CD4-positive, CD25-positive, alpha-beta regulatory T cell (primary cell): Measurements from ENCODE around the gene CHI3L2. TPM values are rescaled to one million over a fixed set of nuclear protein-coding genes. Genes with fewer than 3 reads are reported as not detected.
A peak's percentile ranks its signal among the peaks of the same experiment; 100 is the strongest.

Experiments used
- ATAC-seq, 2 donors: fragments of 150-1000 bp; cut with Tn5 transposase; one replicate each; pipeline ENCODE4 v1.10.0; 2021; ENCODE audit warnings: low read depth in 2 of 2, moderate number of reproducible peaks in 2 of 2, moderate library complexity in 1 of 2
- DNase-seq, 3 donors: peaks; one replicate each; pipeline versions ENCODE4 v3.0.0 to v3.0.0-alpha.2; 2012 to 2022; ENCODE audit warnings: mixed read lengths in 1 of 3
- H3K27ac ChIP-seq: one replicate; pipeline ENCODE4 v1.7.0; 2013; ENCODE audit warnings: mild to moderate bottlenecking, low read length; ENCODE audit not compliant: insufficient read depth, poor library complexity, severe bottlenecking
- H3K27me3 ChIP-seq: one replicate; pipeline ENCODE4 v1.7.0; 2013; ENCODE audit warnings: low read length; ENCODE audit not compliant: control insufficient read depth, insufficient read depth
- H3K36me3 ChIP-seq: one replicate; pipeline ENCODE4 v1.7.0; 2013; ENCODE audit warnings: mild to moderate bottlenecking, low read length, moderate library complexity; ENCODE audit not compliant: control insufficient read depth, insufficient read depth
- H3K4me1 ChIP-seq: 2 replicates; pipeline ENCODE4 v1.7.0; 2013; ENCODE audit warnings: mild to moderate bottlenecking, low read length; ENCODE audit not compliant: insufficient read depth, control insufficient read depth, poor library complexity, severe bottlenecking
- H3K4me3 ChIP-seq: one replicate; pipeline ENCODE4 v1.7.0; 2013; ENCODE audit warnings: low read depth, mild to moderate bottlenecking, low read length, moderate library complexity
- H3K9me3 ChIP-seq, 2 experiments: 1 replicate in 1 of 2; 2 replicates in 1 of 2; pipeline ENCODE4 v1.7.0; 2013; ENCODE audit warnings: low read length in 2 of 2, mild to moderate bottlenecking in 1 of 2, moderate library complexity in 1 of 2; ENCODE audit not compliant: control insufficient read depth in 2 of 2
- H3K27ac Mint-ChIP-seq, 3 donors: one replicate each; pipeline ENCODE4 v1.8.0; 2020 to 2022; ENCODE audit warnings: mild to moderate bottlenecking in 3 of 3, mixed read lengths in 3 of 3, moderate library complexity in 2 of 3
- H3K27me3 Mint-ChIP-seq: one replicate; pipeline ENCODE4 v1.8.0; 2022; ENCODE audit warnings: mild to moderate bottlenecking, mixed read lengths
- H3K36me3 Mint-ChIP-seq: one replicate; pipeline ENCODE4 v1.8.0; 2020; ENCODE audit warnings: mixed read lengths
- H3K4me1 Mint-ChIP-seq, 4 donors: one replicate each; pipeline ENCODE4 v1.8.0; 2020 to 2022; ENCODE audit warnings: mixed read lengths in 4 of 4, mild to moderate bottlenecking in 1 of 4
- H3K4me3 Mint-ChIP-seq, 4 donors: one replicate each; pipeline ENCODE4 v1.8.0; 2020 to 2022; ENCODE audit warnings: mild to moderate bottlenecking in 4 of 4, mixed read lengths in 4 of 4, moderate library complexity in 3 of 4
- H3K9me3 Mint-ChIP-seq, 7 donors: one replicate each; pipeline ENCODE4 v1.8.0; 2020 to 2022; ENCODE audit warnings: mixed read lengths in 7 of 7, mild to moderate bottlenecking in 3 of 7, moderate library complexity in 2 of 7
- polyA plus RNA-seq, 4 donors: library from polyadenylated mRNA; unstranded; fragments of 300-500 nt; fragmentation: Illumina TruSeq; gene quantifications; one replicate each; pipeline ENCODE4 v1.2.3, GENCODE V29; 2021
- total RNA-seq: library from RNA; stranded (reverse); gene quantifications from one replicate; pipeline ENCODE4 v1.2.3, GENCODE V29; 2022

CHI3L2 gene, protein sequence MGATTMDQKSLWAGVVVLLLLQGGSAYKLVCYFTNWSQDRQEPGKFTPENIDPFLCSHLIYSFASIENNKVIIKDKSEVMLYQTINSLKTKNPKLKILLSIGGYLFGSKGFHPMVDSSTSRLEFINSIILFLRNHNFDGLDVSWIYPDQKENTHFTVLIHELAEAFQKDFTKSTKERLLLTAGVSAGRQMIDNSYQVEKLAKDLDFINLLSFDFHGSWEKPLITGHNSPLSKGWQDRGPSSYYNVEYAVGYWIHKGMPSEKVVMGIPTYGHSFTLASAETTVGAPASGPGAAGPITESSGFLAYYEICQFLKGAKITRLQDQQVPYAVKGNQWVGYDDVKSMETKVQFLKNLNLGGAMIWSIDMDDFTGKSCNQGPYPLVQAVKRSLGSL
- total RNA-seq (5.0 TPM), polyA plus RNA-seq (10 to 100 TPM in 2 of 4 donors, 1 to 10 TPM in 2; 7.6 to 15.8 (median 12.5) TPM)

DNA sequence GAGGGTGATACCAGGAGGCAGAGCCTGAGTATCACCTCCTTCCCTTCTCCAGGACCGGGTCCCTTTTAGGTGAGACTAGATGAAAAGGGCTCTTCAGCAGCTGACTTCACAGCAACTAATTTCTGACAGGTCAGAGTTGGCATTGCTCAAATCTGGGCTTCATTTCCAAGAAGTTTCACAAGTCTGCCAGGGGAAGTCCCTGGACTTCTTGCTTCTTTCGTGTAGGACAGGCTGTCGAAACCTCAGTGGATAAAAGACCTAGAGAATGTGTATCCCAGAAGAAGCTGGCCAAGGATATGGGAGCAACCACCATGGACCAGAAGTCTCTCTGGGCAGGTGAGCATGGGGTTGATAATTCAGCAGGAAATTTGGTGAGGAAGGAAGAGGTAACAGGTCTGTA is at the start of gene CHI3L2:
CHI3L2 (plus strand) TSS at position 280 of the 400 bp plus-strand sequence; CDS start at position 297, 17 bp downstream.
- Mint-ChIP-seq H3K9me3 (peaks cover 0 to 2% (median 0%) of the 10 kb centered on the region in 7 donors), H3K27me3 (no peaks in the 10 kb centered on the region)

DNA sequence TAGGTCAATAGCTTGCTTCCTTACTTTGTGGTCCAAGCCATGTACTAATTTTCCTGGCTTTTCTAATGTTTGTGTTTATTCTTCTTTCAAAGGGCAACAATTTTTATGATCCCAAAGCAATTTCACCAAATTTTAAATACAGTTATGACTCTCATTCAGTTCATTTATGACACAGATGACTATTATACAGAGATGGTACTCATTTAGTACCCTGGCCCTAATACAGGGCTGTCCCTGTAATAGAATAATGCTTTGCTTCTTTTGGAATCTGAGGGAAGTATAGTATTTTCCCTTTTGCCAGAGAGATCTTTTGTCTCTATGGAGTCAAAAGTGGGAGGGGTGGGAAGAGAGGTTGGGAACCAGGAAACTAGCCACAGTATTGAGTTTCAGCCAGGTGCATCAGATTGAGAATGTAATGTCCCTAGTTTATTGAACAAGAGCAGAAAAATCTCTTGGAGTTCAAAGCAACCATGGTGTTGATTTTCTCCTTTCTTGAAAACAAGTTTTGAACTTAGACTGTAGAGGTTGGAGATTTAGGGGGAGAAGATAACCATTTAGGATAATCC is 47.5 kb upstream of the CHI3L2 start:
- Mint-ChIP-seq H3K27me3 (no peaks in the 10 kb centered on the region), H3K4me1 (peaks cover 17 to 56% (median 33%) of the 10 kb centered on the region in 4 donors), H3K4me3 (no peak overlapping the region), H3K36me3 (peaks cover 39% of the 10 kb centered on the region), H3K27ac (peak overlapping the region; percentile 53 to 81 (median 53)), H3K9me3 (no peaks in the 10 kb centered on the region)
- ATAC-seq (no peak), DNase-seq (no peak)
- peaks cover 29% of the 10 kb centered on the region for H3K36me3 ChIP-seq
- no peaks in the 10 kb centered on the region for H3K9me3 ChIP-seq
- H3K27me3 ChIP-seq = no peaks in the 10 kb centered on the region
- H3K27ac ChIP-seq = peak overlapping the region; percentile 15
- H3K4me3 ChIP-seq = no peak overlapping the region
- no peaks in the 10 kb centered on the region for H3K4me1 ChIP-seq

More for the DNA sequence above, at the start of gene CHI3L2:
- no peak within 1 kb of the TSS for H3K4me3 ChIP-seq
- no peaks in the 10 kb centered on the region for H3K36me3 ChIP-seq
- no peak for DNase-seq
- Mint-ChIP-seq H3K27ac (peak within 1 kb of the TSS; percentile 86 to 96 (median 91)), H3K4me1 (peaks cover 37 to 83% (median 57%) of the 10 kb centered on the region in 4 donors), H3K36me3 (peaks cover 4% of the 10 kb centered on the region), H3K4me3 (peak within 1 kb of the TSS; percentile 11 to 88 (median 56))
- H3K9me3 ChIP-seq = no peaks in the 10 kb centered on the region
- H3K27me3 ChIP-seq = no peaks in the 10 kb centered on the region
- H3K27ac ChIP-seq = peak within 1 kb of the TSS; percentile 68
- no peak for ATAC-seq
- H3K4me1 ChIP-seq = peaks cover 64% of the 10 kb centered on the region

DNA sequence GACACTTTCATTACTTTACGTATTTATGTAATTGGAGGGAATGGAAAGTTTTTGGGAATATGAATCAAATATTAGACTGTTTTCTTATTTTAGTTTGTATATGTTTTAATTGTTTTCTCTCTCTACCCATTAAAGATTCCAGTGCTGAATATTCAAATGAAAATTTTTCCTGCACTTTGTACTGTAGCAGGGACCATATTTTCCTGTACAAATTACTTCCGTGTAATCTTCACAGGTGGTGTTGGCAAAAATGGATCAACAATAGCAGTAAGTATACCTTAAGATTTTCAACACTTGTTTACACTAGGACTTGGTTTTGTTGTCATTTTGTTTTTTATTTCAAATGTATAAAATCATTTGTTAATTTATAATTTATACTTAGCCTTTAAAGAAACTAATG is 45.5 kb upstream of the CHI3L2 start:
- H3K27ac ChIP-seq = peak overlapping the region; percentile 34
- Mint-ChIP-seq H3K4me1 (peaks cover 31 to 73% (median 37%) of the 10 kb centered on the region in 4 donors), H3K27ac (peak overlapping the region; percentile 57 to 75 (median 74)), H3K27me3 (no peaks in the 10 kb centered on the region), H3K9me3 (no peaks in the 10 kb centered on the region), H3K4me3 (peak overlapping the region in 1 of 4 donors; percentile 6), H3K36me3 (peaks cover 47% of the 10 kb centered on the region)
- H3K4me3 ChIP-seq = no peak overlapping the region
- H3K36me3 ChIP-seq = peaks cover 40% of the 10 kb centered on the region
- H3K9me3 ChIP-seq = no peaks in the 10 kb centered on the region
- DNase-seq (no peak), ATAC-seq (no peak)
- peaks cover 6% of the 10 kb centered on the region for H3K4me1 ChIP-seq
- no peaks in the 10 kb centered on the region for H3K27me3 ChIP-seq

DNA sequence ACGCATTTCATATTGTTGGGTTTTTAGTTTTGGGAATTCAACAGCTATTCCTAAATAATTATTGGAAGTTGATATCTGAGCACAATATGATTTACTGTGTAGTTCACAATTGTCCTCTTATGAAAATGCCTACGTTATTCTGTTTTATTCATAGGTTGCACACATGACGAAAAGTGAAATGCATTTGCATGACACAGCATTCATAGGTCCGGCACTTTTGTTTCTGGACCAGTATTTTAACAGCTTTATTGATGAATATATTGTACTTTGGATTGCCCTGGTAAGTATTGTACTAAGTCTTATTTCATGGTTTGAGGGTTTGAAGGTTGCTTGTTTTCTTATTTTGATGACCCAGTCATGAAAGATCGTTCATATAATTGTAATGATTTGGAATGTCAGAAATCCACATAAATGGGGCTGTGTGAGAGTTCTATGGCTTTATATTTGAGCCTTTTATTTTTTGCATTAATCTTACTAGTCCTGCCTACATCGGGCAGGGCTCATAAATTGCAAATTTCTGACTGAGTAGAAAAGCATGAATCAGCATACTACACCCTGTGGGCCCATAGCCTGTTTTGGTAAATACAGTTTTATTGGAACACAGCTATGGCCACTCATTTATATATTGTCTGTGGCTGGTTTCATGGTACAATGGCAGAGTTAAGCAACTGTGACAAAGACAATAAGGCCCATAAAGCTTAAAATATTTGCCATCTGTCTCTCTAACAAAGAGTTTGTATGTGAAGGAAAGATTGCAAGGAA is 44.0 kb upstream of the CHI3L2 start:
- DNase-seq (no peak), ATAC-seq (no peak)
- H3K27me3 Mint-ChIP-seq = no peaks in the 10 kb centered on the region

DNA sequence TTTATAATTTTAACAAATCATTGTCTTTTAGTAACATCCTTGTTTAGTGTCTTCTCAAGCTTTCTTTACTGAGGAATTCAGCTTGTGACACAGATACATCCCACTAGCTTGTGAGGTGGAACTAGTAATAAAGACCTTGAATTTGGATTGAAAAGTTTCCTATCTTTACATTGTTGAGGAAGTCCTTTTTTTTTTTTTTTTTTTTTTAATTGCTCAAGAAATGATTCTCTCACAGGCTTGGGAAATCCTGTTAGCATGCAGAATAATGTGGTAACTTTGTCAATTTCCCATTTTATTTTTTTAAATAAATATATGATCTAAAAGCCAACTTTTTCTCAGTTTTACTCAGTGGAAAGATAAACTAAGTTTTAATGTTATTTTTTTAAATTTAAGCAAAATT is 42.9 kb upstream of the CHI3L2 start:
- Mint-ChIP-seq H3K36me3 (peaks cover 55% of the 10 kb centered on the region), H3K27me3 (no peaks in the 10 kb centered on the region), H3K4me3 (no peak overlapping the region), H3K9me3 (no peaks in the 10 kb centered on the region), H3K4me1 (peaks cover 33 to 88% (median 49%) of the 10 kb centered on the region in 4 donors), H3K27ac (peak overlapping the region in 1 of 3 donors; percentile 54)
- no peak overlapping the region for H3K4me3 ChIP-seq
- H3K4me1 ChIP-seq = peaks cover 9% of the 10 kb centered on the region
- H3K27ac ChIP-seq = no peak overlapping the region
- DNase-seq = no peak
- H3K36me3 ChIP-seq = peaks cover 66% of the 10 kb centered on the region
- H3K27me3 ChIP-seq = no peaks in the 10 kb centered on the region
- no peak for ATAC-seq
- H3K9me3 ChIP-seq = no peaks in the 10 kb centered on the region

More for the DNA sequence above, 44.0 kb upstream of the CHI3L2 start:
- Histone ChIP-seq H3K9me3 (no peaks in the 10 kb centered on the region), H3K36me3 (peaks cover 54% of the 10 kb centered on the region), H3K4me3 (no peak overlapping the region), H3K4me1 (peaks cover 6% of the 10 kb centered on the region), H3K27me3 (no peaks in the 10 kb centered on the region), H3K27ac (no peak overlapping the region)
- peak overlapping the region in 2 of 3 donors; percentile 26 to 66 for H3K27ac Mint-ChIP-seq
- peaks cover 31 to 84% (median 45%) of the 10 kb centered on the region in 4 donors for H3K4me1 Mint-ChIP-seq
- H3K9me3 Mint-ChIP-seq = no peaks in the 10 kb centered on the region
- no peak overlapping the region for H3K4me3 Mint-ChIP-seq
- H3K36me3 Mint-ChIP-seq = peaks cover 50% of the 10 kb centered on the region

DNA sequence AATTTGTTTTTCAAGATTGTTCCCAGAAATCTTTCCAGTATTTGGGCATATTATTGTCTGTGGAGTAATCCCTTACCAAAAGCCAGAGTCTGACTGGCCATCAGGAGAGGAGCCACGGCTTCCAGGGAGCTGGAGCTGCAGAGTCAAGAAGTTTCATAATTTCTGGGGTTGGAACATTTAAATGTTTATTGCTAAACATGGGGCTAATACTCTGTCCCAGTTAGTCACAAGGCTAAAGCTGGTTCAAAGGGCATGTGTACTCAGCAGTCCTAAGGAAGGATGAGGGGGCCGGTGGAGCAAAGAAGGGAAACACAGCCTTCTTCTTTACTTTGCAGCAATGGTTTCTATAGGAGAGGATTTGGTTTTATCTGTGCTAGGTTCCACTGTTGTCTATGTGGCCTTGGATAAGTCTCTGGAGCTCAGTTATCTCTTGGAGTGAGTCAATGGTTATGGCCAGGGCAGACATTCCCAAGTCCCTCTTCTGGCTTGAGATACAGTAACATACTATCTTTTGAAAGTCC is 36.5 kb upstream of the CHI3L2 start:
- Mint-ChIP-seq H3K4me1 (peaks cover 18 to 97% (median 80%) of the 10 kb centered on the region in 4 donors), H3K9me3 (no peaks in the 10 kb centered on the region), H3K36me3 (peaks cover 73% of the 10 kb centered on the region), H3K27me3 (no peaks in the 10 kb centered on the region), H3K4me3 (peak overlapping the region in 3 of 4 donors; percentile 10 to 56 (median 21)), H3K27ac (peak overlapping the region; percentile 52 to 96 (median 80))
- H3K27ac ChIP-seq = no peak overlapping the region
- H3K27me3 ChIP-seq = no peaks in the 10 kb centered on the region
- peaks cover 53% of the 10 kb centered on the region for H3K4me1 ChIP-seq
- no peaks in the 10 kb centered on the region for H3K9me3 ChIP-seq
- DNase-seq = no peak
- no peak overlapping the region for H3K4me3 ChIP-seq
- H3K36me3 ChIP-seq = peaks cover 98% of the 10 kb centered on the region
- ATAC-seq = no peak

DNA sequence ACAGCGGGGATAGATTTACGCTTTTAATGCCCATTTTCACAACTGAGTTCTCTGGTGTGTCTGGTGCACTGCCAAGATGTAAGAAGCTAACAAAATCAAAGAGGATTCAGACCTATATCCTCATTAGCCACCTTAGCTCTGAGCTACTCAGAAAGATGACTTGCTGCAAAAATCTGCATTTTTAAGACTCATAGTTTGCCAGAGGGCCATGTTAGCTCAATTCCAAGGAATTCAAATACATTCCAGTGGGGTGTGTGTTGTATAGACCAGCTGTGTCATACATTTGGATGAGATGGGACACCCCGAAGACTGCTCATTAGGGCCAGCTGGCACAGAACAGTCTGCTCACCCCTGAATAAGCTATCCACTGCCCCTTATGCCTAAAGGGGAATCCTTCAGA is 36.0 kb upstream of the CHI3L2 start:
- Mint-ChIP-seq H3K27me3 (no peaks in the 10 kb centered on the region), H3K36me3 (peaks cover 77% of the 10 kb centered on the region), H3K4me1 (peaks cover 22 to 97% (median 84%) of the 10 kb centered on the region in 4 donors), H3K4me3 (peak overlapping the region in 2 of 4 donors; percentile 10 to 56), H3K27ac (peak overlapping the region; percentile 94 to 96 (median 96)), H3K9me3 (no peaks in the 10 kb centered on the region)
- no peak for ATAC-seq
- Histone ChIP-seq H3K36me3 (peaks cover 98% of the 10 kb centered on the region), H3K27me3 (no peaks in the 10 kb centered on the region), H3K27ac (peak overlapping the region; percentile 76), H3K9me3 (no peaks in the 10 kb centered on the region), H3K4me3 (no peak overlapping the region), H3K4me1 (peaks cover 55% of the 10 kb centered on the region)
- DNase-seq = no peak
